Endodermal cell (in vitro differentiated cells): ENCODE data around the gene SIGLECL1. TPM values are rescaled to one million over a fixed set of nuclear protein-coding genes. Genes with fewer than 3 reads are reported as not detected.

Experiments
- DNase-seq: peaks from one replicate; pipeline ENCODE4 v3.0.0-alpha.2; 2017
- H3K27ac ChIP-seq: 2 replicates; pipeline ENCODE4 v1.5.1; 2013; ENCODE audit warnings: mild to moderate bottlenecking, low read depth, low read length, moderate library complexity
- H3K27me3 ChIP-seq: 2 replicates; pipeline ENCODE4 v1.6.1; 2013; ENCODE audit warnings: mild to moderate bottlenecking, low read length, moderate library complexity; ENCODE audit not compliant: insufficient read depth, control insufficient read depth, poor library complexity, severe bottlenecking
- H3K36me3 ChIP-seq: 2 replicates; pipeline ENCODE4 v1.7.0; 2013; ENCODE audit warnings: mild to moderate bottlenecking, low read length, moderate library complexity; ENCODE audit not compliant: control insufficient read depth, insufficient read depth
- H3K4me1 ChIP-seq: one replicate; pipeline ENCODE4 v1.7.0; 2013; ENCODE audit warnings: low read length; ENCODE audit not compliant: control insufficient read depth, insufficient read depth
- H3K4me3 ChIP-seq: 2 replicates; pipeline ENCODE4 v1.5.1; 2013; ENCODE audit warnings: mild to moderate bottlenecking, low read length, moderate library complexity
- H3K9ac ChIP-seq: 2 replicates; pipeline ENCODE4 v1.6.1; 2013; ENCODE audit warnings: mild to moderate bottlenecking, low read length, moderate library complexity; ENCODE audit not compliant: poor library complexity, severe bottlenecking; ENCODE audit errors: extremely low read depth
- H3K9me3 ChIP-seq: 2 replicates; pipeline ENCODE4 v1.6.1; 2013; ENCODE audit warnings: mild to moderate bottlenecking, low read length, moderate library complexity; ENCODE audit not compliant: control insufficient read depth
- H3K27ac Mint-ChIP-seq: 2 replicates; pipeline ENCODE4 v1.8.0; 2020; ENCODE audit warnings: mixed read lengths
- H3K27me3 Mint-ChIP-seq: 2 replicates; pipeline ENCODE4 v1.8.0; 2021; ENCODE audit warnings: mild to moderate bottlenecking, mixed read lengths; ENCODE audit not compliant: insufficient read depth
- H3K36me3 Mint-ChIP-seq: 2 replicates; pipeline ENCODE4 v1.8.0; 2020; ENCODE audit warnings: low read depth, mixed read lengths
- H3K4me1 Mint-ChIP-seq: 2 replicates; pipeline ENCODE4 v1.8.0; 2020; ENCODE audit warnings: mixed read lengths
- H3K4me3 Mint-ChIP-seq: 2 replicates; pipeline ENCODE4 v1.8.0; 2020; ENCODE audit warnings: mild to moderate bottlenecking, moderate library complexity, mixed read lengths
- H3K9me3 Mint-ChIP-seq: 2 replicates; pipeline ENCODE4 v1.8.0; 2020; ENCODE audit warnings: mild to moderate bottlenecking, mixed read lengths
- WGBS, 2 experiments: methylation state at CpG; one replicate each; pipeline versions ENCODE4 v1.1.5 to v1.1.7; 2013; ENCODE audit warnings: missing lambda C conversion rate in 2 of 2, mixed read lengths in 1 of 2; ENCODE audit not compliant: insufficient coverage in 1 of 2, insufficient read length in 1 of 2; 5-methylcytosine and 5-hydroxymethylcytosine counted together
- total RNA-seq, 2 donors: library from RNA; stranded (reverse); fragmentation: NEBNext Ultra II Directional in 1 of 2; extraction: Animal tissue kit (Norgen Biotek cat#: 25700) in 1 of 2; gene quantifications; 2 replicates in 1 of 2; 3 replicates in 1 of 2; pipeline ENCODE4 v1.2.1, GENCODE V29; 2021
- TF ChIP-seq, protein P1 (sequence below): fragments of 200-600 bp; sonication (generic); conservative IDR thresholded peaks from 2 replicates; pipeline ENCODE4 v1.5.0; 2021; ENCODE audit warnings: antibody characterized with exemption, mild to moderate bottlenecking

Gene SIGLECL1
- total RNA-seq, 2 donors from 2014 or later, result not detected

DNA sequence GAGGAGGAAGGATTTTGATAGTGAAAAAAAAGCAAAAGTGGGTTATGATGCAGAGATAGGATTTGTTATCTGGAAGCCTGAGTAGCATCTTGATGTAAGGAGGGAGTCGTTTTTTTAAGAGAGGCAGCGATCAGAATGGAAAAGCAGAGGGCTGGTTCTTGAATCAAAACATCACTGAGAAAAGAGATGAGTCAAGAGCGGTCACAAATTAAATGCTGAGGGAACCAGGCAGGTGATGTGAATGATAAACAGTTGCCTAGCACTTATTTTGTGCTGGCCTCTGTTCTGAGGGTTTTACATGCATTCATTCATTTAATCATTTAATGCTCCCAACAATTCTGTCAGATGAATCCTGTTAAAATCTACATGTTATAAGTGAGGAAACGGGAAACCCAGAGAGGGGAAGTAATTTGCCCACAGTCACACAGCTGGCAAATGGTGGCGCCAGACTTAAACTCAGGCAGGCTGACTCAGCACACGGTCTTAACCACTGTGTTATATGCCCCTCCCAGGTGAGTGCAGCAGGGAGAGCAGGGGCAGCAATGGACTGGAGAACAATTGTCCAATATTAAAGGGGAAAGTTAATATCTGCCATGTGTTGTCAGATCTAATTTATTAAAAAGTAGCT is 21.4 kb downstream of the SIGLECL1 start:
- 89 to 91% methylated on average over 5 to 6 of the region's 6 CpGs for WGBS, 2 experiments
- no peaks in the 10 kb centered on the region for H3K36me3 ChIP-seq
- TF ChIP-seq, protein P1, sequence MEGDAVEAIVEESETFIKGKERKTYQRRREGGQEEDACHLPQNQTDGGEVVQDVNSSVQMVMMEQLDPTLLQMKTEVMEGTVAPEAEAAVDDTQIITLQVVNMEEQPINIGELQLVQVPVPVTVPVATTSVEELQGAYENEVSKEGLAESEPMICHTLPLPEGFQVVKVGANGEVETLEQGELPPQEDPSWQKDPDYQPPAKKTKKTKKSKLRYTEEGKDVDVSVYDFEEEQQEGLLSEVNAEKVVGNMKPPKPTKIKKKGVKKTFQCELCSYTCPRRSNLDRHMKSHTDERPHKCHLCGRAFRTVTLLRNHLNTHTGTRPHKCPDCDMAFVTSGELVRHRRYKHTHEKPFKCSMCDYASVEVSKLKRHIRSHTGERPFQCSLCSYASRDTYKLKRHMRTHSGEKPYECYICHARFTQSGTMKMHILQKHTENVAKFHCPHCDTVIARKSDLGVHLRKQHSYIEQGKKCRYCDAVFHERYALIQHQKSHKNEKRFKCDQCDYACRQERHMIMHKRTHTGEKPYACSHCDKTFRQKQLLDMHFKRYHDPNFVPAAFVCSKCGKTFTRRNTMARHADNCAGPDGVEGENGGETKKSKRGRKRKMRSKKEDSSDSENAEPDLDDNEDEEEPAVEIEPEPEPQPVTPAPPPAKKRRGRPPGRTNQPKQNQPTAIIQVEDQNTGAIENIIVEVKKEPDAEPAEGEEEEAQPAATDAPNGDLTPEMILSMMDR, result no peak
- peaks cover 8% of the 10 kb centered on the region for H3K27me3 Mint-ChIP-seq
- H3K27ac ChIP-seq, result no peak overlapping the region
- no peaks in the 10 kb centered on the region for H3K9me3 ChIP-seq
- DNase-seq, result no peak
- no peaks in the 10 kb centered on the region for H3K9me3 Mint-ChIP-seq
- H3K27me3 ChIP-seq, result no peaks in the 10 kb centered on the region
- H3K36me3 Mint-ChIP-seq, result no peaks in the 10 kb centered on the region
- H3K27ac Mint-ChIP-seq, result no peak overlapping the region
- H3K9ac ChIP-seq, result no peak overlapping the region
- H3K4me3 ChIP-seq, result no peak overlapping the region
- H3K4me1 Mint-ChIP-seq, result peaks cover 4% of the 10 kb centered on the region
- H3K4me3 Mint-ChIP-seq, result no peak overlapping the region
- no peaks in the 10 kb centered on the region for H3K4me1 ChIP-seq

DNA sequence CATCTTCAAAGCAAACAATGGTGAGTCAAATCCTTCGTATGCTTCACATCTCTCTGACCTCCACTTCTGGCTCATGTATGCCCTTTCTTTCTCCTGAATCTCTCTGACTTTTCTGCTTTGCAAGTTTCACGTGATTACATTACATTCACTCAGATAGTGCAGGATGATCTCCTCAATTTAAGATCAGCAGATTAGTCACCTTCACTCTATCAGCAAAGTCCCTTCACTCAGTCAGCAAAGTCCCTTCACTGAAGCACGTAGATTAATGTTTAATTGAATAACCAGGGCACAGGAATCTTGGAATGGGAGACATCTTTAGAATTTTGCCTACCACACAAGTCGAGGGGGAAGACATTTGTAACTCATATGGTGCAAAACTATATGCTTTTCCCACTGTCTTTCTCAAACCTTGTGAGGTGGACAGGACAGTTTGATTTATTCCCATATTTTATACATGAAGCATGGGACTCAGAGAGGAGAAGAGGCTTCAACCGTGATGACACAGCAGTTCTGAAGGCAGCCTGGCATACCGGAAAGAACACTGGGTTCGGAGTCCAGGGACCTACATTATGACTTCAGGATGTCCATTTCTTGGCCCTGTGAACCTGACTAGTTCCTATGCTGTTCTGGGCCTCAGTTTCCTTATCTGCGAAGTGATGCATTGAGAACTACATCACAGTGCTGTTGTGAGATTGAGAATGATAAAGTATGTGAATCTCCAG is 23.3 kb downstream of the SIGLECL1 start:
- Histone ChIP-seq H3K9me3 (no peaks in the 10 kb centered on the region), H3K27me3 (no peaks in the 10 kb centered on the region), H3K4me3 (no peak overlapping the region), H3K27ac (no peak overlapping the region), H3K4me1 (no peaks in the 10 kb centered on the region), H3K9ac (no peak overlapping the region), H3K36me3 (no peaks in the 10 kb centered on the region)
- 93 to 95% methylated on average over 7 to 8 of the region's 8 CpGs for WGBS, 2 experiments
- H3K27ac Mint-ChIP-seq, result no peak overlapping the region
- DNase-seq, result no peak
- no peaks in the 10 kb centered on the region for H3K9me3 Mint-ChIP-seq
- TF ChIP-seq, protein P1, result no peak
- H3K27me3 Mint-ChIP-seq, result peaks cover 22% of the 10 kb centered on the region
- no peak overlapping the region for H3K4me3 Mint-ChIP-seq
- no peaks in the 10 kb centered on the region for H3K36me3 Mint-ChIP-seq
- H3K4me1 Mint-ChIP-seq, result peaks cover 4% of the 10 kb centered on the region

DNA sequence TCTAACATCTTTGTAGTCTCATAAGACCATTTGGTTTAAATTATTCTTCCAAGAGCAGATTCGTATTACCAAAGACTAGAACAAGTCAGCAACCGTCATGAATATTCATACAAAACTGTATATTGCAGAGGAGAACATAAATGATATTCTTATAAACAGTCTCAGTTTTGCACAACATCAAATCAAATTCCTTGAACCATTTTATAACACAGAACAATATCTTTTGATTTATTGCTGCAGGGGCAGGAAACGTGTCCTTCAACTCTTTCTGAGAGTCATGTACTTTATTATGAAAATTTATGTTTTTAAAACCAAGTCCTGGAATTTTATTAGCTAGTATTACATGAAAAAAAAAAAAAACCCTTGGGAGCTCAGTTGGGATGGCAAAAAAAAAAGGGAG is 26.2 kb downstream of the SIGLECL1 start:
- Histone ChIP-seq H3K36me3 (no peaks in the 10 kb centered on the region), H3K4me3 (no peak overlapping the region), H3K27ac (no peak overlapping the region), H3K27me3 (no peaks in the 10 kb centered on the region), H3K9me3 (no peaks in the 10 kb centered on the region), H3K9ac (no peak overlapping the region), H3K4me1 (no peaks in the 10 kb centered on the region)
- Mint-ChIP-seq H3K9me3 (peaks cover 8% of the 10 kb centered on the region), H3K36me3 (no peaks in the 10 kb centered on the region), H3K27me3 (peaks cover 33% of the 10 kb centered on the region), H3K27ac (no peak overlapping the region), H3K4me3 (no peak overlapping the region), H3K4me1 (peaks cover 4% of the 10 kb centered on the region)
- no peak for DNase-seq
- TF ChIP-seq, protein P1, result no peak
- 80 to 100% methylated on average over 1 to 2 of the region's 3 CpGs for WGBS, 2 experiments
